Psoas muscle (tissue), 8 donors: ENCODE data around the gene CFI. TPM values are rescaled to one million over a fixed set of nuclear protein-coding genes. Genes with fewer than 3 reads are reported as not detected.

Experiments used
- ATAC-seq, 4 donors: fragments of 200-7000 bp; cut with Tn5 transposase; one replicate each; pipeline ENCODE4 v1.9.1; 2020; ENCODE audit warnings: moderate library complexity in 3 of 4, mild to moderate bottlenecking in 2 of 4
- DNase-seq, 2 donors: peaks; one replicate each; pipeline ENCODE4 v3.0.0-alpha.2; 2020
- H3K27ac ChIP-seq: fragments of 200-600 bp; one replicate; pipeline ENCODE4 v1.8.0; 2022
- H3K27me3 ChIP-seq, 3 donors: fragments of 200-600 bp in 1 of 3; one replicate each; pipeline versions ENCODE4 v1.6.1 to v1.8.0; 2013 to 2022; ENCODE audit warnings: low read length in 2 of 3, mild to moderate bottlenecking in 2 of 3, moderate library complexity in 1 of 3; ENCODE audit not compliant: insufficient read depth in 3 of 3
- H3K36me3 ChIP-seq, 2 donors: fragments of 200-600 bp in 1 of 2; one replicate each; pipeline versions ENCODE4 v1.6.1 to v1.8.0; 2013 to 2022; ENCODE audit warnings: low read depth in 1 of 2, mild to moderate bottlenecking in 1 of 2, moderate library complexity in 1 of 2; ENCODE audit not compliant: insufficient read depth in 1 of 2
- H3K4me1 ChIP-seq: fragments of 200-600 bp; one replicate; pipeline ENCODE4 v1.8.0; 2022
- H3K4me3 ChIP-seq: fragments of 200-600 bp; one replicate; pipeline ENCODE4 v1.8.0; 2022; ENCODE audit warnings: mild to moderate bottlenecking
- H3K9me3 ChIP-seq: fragments of 200-600 bp; one replicate; pipeline ENCODE4 v1.8.0; 2022
- WGBS, 3 donors: extraction: QIAGEN DNeasy Blood & Tissue Kit; methylation state at CpG; one replicate each; pipeline versions ENCODE4 v1.1.6 to v1.1.7; 2013; 5-methylcytosine and 5-hydroxymethylcytosine counted together
- intact Hi-C, 2 donors: fragments of 100-400 bp; cut with DNase I; formaldehyde crosslinking; loops; one replicate each; pipeline versions ENCODE4 v1.11.0 to v1.14.2; 2022
- polyA plus RNA-seq, 3 donors: library from polyadenylated mRNA; stranded (reverse); fragments of 200-250 nt; gene quantifications; one replicate each; pipeline ENCODE4 v1.2.3, GENCODE V29; 2013
- total RNA-seq, 4 donors: library from RNA; stranded (reverse); fragmentation: NEBNext Ultra II Directional in 2 of 4; extraction: Animal tissue kit (Norgen Biotek cat#: 25700) in 2 of 4; gene quantifications; one replicate each; pipeline versions ENCODE4 v1.2.1 to v1.2.4, GENCODE V29; 2021 to 2023
- TF ChIP-seq, protein P1 (sequence below): fragments of 200-600 bp; IDR thresholded peaks from one replicate; pipeline ENCODE4 v1.8.0; 2022; ENCODE audit warnings: antibody characterized with exemption
- donor health status: healthy with polysubstance abuse.
- donor health status: DM: no; HTN: no; CAD: no; lungs with moderate emphysema.
- donor health status: Bipolar disorder and iron deficiency.
- donor health status: healthy.
- donor health status: DM: yes; HTN: yes; CAD: no.
- donor health status: DM: no; HTN: no; CAD: no.
- donor health status: DM: no; HTN: no; CAD: no.
- donor health status: DM: yes; HTN: yes; CAD: no.

CFI gene
- total and polyA plus RNA-seq, 7 donors = 2.9 to 6.1 (median 4.4) TPM

DNA sequence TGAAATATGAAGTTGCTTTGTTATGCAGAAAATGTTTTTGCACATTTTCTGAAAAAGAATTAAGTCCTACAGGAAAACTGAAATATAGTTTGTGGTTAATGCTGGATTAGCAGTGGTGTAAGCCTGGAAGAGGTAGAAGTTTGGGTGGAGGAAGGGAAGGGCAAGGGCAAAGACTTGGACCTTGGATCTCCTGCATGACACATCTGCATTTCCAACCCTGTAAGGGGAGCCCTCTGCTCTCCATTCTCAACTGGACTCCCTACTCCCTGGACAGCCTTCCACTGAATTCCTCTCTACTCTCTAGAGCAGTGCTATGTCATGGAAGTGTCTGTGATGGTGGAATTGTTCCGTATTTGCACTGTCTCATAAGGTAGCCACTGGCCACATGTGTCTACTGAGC is 103.1 kb downstream of the CFI start:
- TF ChIP-seq, protein P1, sequence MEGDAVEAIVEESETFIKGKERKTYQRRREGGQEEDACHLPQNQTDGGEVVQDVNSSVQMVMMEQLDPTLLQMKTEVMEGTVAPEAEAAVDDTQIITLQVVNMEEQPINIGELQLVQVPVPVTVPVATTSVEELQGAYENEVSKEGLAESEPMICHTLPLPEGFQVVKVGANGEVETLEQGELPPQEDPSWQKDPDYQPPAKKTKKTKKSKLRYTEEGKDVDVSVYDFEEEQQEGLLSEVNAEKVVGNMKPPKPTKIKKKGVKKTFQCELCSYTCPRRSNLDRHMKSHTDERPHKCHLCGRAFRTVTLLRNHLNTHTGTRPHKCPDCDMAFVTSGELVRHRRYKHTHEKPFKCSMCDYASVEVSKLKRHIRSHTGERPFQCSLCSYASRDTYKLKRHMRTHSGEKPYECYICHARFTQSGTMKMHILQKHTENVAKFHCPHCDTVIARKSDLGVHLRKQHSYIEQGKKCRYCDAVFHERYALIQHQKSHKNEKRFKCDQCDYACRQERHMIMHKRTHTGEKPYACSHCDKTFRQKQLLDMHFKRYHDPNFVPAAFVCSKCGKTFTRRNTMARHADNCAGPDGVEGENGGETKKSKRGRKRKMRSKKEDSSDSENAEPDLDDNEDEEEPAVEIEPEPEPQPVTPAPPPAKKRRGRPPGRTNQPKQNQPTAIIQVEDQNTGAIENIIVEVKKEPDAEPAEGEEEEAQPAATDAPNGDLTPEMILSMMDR = no peak
- H3K9me3 ChIP-seq = no peaks in the 10 kb centered on the region
- WGBS, 3 donors = 95 to 100% (median 97%) methylated on average over 1 of the region's 1 CpG
- intact Hi-C loops = no loop called here
- DNase-seq = no peak
- H3K36me3 ChIP-seq = peaks cover 0 to 39% of the 10 kb centered on the region in 2 donors
- no peak overlapping the region for H3K27ac ChIP-seq
- no peak for ATAC-seq
- H3K4me3 ChIP-seq = no peak overlapping the region
- H3K4me1 ChIP-seq = peaks cover 9% of the 10 kb centered on the region
- H3K27me3 ChIP-seq = no peaks in the 10 kb centered on the region

DNA sequence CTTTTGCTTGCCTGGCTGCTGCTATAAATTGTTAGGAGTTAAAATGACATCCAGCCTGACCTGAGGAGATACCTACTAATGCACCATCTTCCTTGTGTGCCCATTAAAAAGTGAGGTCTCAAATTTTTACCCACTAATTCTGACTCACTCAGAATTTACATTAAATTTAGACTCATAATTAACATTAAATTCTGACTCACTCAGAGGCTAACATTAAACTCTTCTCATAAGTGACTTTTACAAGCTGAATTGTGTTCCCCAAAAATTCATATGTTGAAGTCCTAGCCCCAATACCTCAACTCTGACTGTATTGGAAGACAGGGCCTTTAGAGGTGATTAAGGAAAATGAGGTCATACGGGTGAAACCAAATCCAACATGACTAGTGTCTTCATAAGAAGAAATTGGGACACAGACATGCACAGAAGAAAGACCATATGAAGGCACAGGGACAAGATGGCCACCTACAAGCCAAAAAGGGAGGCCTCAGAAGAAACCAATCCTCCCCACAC is 110.3 kb downstream of the CFI start:
- ATAC-seq (no peak), DNase-seq (no peak)
- H3K27ac ChIP-seq = no peak overlapping the region
- H3K9me3 ChIP-seq = no peaks in the 10 kb centered on the region
- intact Hi-C loops = no loop called here
- H3K27me3 ChIP-seq = no peaks in the 10 kb centered on the region
- no peak overlapping the region for H3K4me3 ChIP-seq
- WGBS, 3 donors = 87 to 100% (median 91%) methylated on average over 1 of the region's 1 CpG
- no peaks in the 10 kb centered on the region for H3K4me1 ChIP-seq
- peaks cover 0 to 82% of the 10 kb centered on the region in 2 donors for H3K36me3 ChIP-seq
- TF ChIP-seq, protein P1 = no peak

Other genes starting within 250 kb of the CFI start
- 1 to 10 TPM; 1.4 to 2.8 (median 1.7) TPM for gene MCUB, start 241.8 kb downstream of the CFI start, total RNA-seq
- gene MCUB, start 241.8 kb downstream of the CFI start, polyA plus RNA-seq = 1 to 10 TPM in 1 of 3 donors, under 1 TPM in 2; 0.73 to 1.9 (median 1.00) TPM
- 1 to 10 TPM; 2.7 to 4.6 (median 4.0) TPM for gene CASP6, start 98.6 kb downstream of the CFI start, total RNA-seq
- 1 to 10 TPM; 4.2 to 8.9 (median 5.2) TPM for gene CASP6, start 98.6 kb downstream of the CFI start, polyA plus RNA-seq
- gene PLA2G12A, start 71.9 kb downstream of the CFI start, total RNA-seq = 10 to 100 TPM; 31.9 to 52.5 (median 40.6) TPM
- gene PLA2G12A, start 71.9 kb downstream of the CFI start, polyA plus RNA-seq = 10 to 100 TPM; 19.1 to 30.9 (median 19.1) TPM
- 10 to 100 TPM in 3 of 4 donors, 1 to 10 TPM in 1; 7.7 to 17.9 (median 11.3) TPM for gene GAR1, start 13.8 kb upstream of the CFI start, total RNA-seq
- 10 to 100 TPM; 14.4 to 54.5 (median 26.0) TPM for gene GAR1, start 13.8 kb upstream of the CFI start, polyA plus RNA-seq
- gene RRH, start 26.0 kb upstream of the CFI start, total RNA-seq = under 1 TPM in 2 of 4 donors, not detected in 2; 0.15 to 0.36 TPM
- gene RRH, start 26.0 kb upstream of the CFI start, polyA plus RNA-seq = under 1 TPM in 2 of 3 donors, not detected in 1; 0.03 to 0.09 TPM
- under 1 TPM in 3 of 4 donors, not detected in 1; 0.06 to 0.08 (median 0.08) TPM for gene LRIT3, start 46.1 kb upstream of the CFI start, total RNA-seq
- gene LRIT3, start 46.1 kb upstream of the CFI start, polyA plus RNA-seq = under 1 TPM; 0.03 to 0.06 (median 0.03) TPM
- 10 to 100 TPM; 37.1 to 92.4 (median 52.8) TPM for gene EGF, start 110.9 kb upstream of the CFI start, total RNA-seq
- gene EGF, start 110.9 kb upstream of the CFI start, polyA plus RNA-seq = 10 to 100 TPM in 2 of 3 donors, 1 to 10 TPM in 1; 2.5 to 29.9 (median 26.5) TPM